BE2C (cell line): ENCODE measurements around the gene MYADML2.

ENCODE experiments used
- DNase-seq: peaks from one replicate; pipeline ENCODE4 v3.0.0-alpha.2; 2020
- H3K27me3 ChIP-seq: fragments of 250-450 bp; sonication (Bioruptor Pico); 2 replicates; pipeline ENCODE4 v1.5.1; 2020; ENCODE audit warnings: mild to moderate bottlenecking
- H3K36me3 ChIP-seq: fragments of 250-450 bp; sonication (Bioruptor Pico); 2 replicates; pipeline ENCODE4 v1.5.1; 2020; ENCODE audit warnings: mild to moderate bottlenecking
- H3K4me1 ChIP-seq: fragments of 250-450 bp; sonication (Bioruptor Pico); 2 replicates; pipeline ENCODE4 v1.5.1; 2020
- H3K4me3 ChIP-seq: 2 replicates; pipeline ENCODE4 v1.5.1; 2011; ENCODE audit warnings: low read depth, low read length
- H3K9me3 ChIP-seq: fragments of 250-450 bp; sonication (Bioruptor Pico); 2 replicates; pipeline ENCODE4 v1.5.1; 2020
- CTCF ChIP-seq: IDR thresholded peaks from 2 replicates; pipeline ENCODE4 v1.5.1; 2012; ENCODE audit warnings: mild to moderate bottlenecking, low read depth, low read length

MYADML2 gene

GRCh38 chr17:81903896-81904599 lies 43.0 kb downstream of the MYADML2 start:
- no peaks in the 10 kb centered on the region for H3K27me3 ChIP-seq

GRCh38 chr17:81903415-81903831 lies 43.6 kb downstream of the MYADML2 start:
- Histone ChIP-seq H3K36me3 (peaks cover 7% of the 10 kb centered on the region), H3K9me3 (no peaks in the 10 kb centered on the region), H3K4me3 (no peak overlapping the region), H3K4me1 (peaks cover 11% of the 10 kb centered on the region), H3K27me3 (no peaks in the 10 kb centered on the region)
- no peak for TF ChIP-seq CTCF
- no peak for DNase-seq

More at GRCh38 chr17:81903896-81904599, 43.0 kb downstream of the MYADML2 start:
- Histone ChIP-seq H3K4me3 (no peak overlapping the region), H3K36me3 (peaks cover 3% of the 10 kb centered on the region), H3K9me3 (no peaks in the 10 kb centered on the region), H3K4me1 (peaks cover 7% of the 10 kb centered on the region)
- TF ChIP-seq CTCF = no peak
- no peak for DNase-seq

- peaks cover 12% of the 10 kb centered on the region for H3K36me3 ChIP-seq
- no peaks in the 10 kb centered on the region for H3K9me3 ChIP-seq
- peaks cover 17% of the 10 kb centered on the region for H3K4me1 ChIP-seq
- no peak overlapping the region for H3K4me3 ChIP-seq
- H3K27me3 ChIP-seq = no peaks in the 10 kb centered on the region
- TF ChIP-seq CTCF = no peak
- DNase-seq = no peak
Observed at GRCh38 chr17:81902653-81903414, 44.2 kb downstream of the MYADML2 start.

- no peaks in the 10 kb centered on the region for H3K9me3 ChIP-seq
- no peaks in the 10 kb centered on the region for H3K27me3 ChIP-seq
- H3K36me3 ChIP-seq = peaks cover 19% of the 10 kb centered on the region
- peaks cover 18% of the 10 kb centered on the region for H3K4me1 ChIP-seq
- DNase-seq = peak; percentile 70
- no peak for TF ChIP-seq CTCF
- H3K4me3 ChIP-seq = peak within 1 kb of the TSS; percentile 19; the same call in 1 of the 2 replicates
Observed at GRCh38 chr17:81902023-81902652, 44.9 kb downstream of the MYADML2 start, which contains the start of gene NPB. TSS of gene NPB (plus strand) at chr17:81902238. CDS start at chr17:81902278, 40 bp downstream.

GRCh38 chr17:81901167-81902022 lies 45.6 kb downstream of the MYADML2 start:
- Histone ChIP-seq H3K4me3 (no peak overlapping the region), H3K4me1 (peaks cover 18% of the 10 kb centered on the region), H3K36me3 (peaks cover 21% of the 10 kb centered on the region), H3K9me3 (no peaks in the 10 kb centered on the region), H3K27me3 (no peaks in the 10 kb centered on the region)
- TF ChIP-seq CTCF = no peak
- DNase-seq = no peak
